HL-60 (cell line): ENCODE results near the gene TAB2.

Experiments
- DNase-seq, 2 experiments: peaks; one replicate each; pipeline ENCODE4 v3.0.0-alpha.2; 2010 to 2020; ENCODE audit warnings: low read depth in 1 of 2, low spot score in 1 of 2
- H3K27ac ChIP-seq: fragments of 250-450 bp; sonication (Bioruptor Pico); replicated peaks from 2 replicates; pipeline ENCODE4 v1.5.1; 2020; ENCODE audit warnings: mild to moderate bottlenecking, moderate library complexity
- H3K27me3 ChIP-seq: fragments of 250-450 bp; sonication (Bioruptor Pico); 2 replicates; pipeline ENCODE4 v1.5.1; 2021; ENCODE audit warnings: mild to moderate bottlenecking, moderate library complexity; ENCODE audit not compliant: insufficient read depth, poor library complexity, severe bottlenecking
- H3K4me3 ChIP-seq: replicated peaks from 2 replicates; pipeline ENCODE4 v1.5.1; 2011; ENCODE audit warnings: mild to moderate bottlenecking, control low read depth, low read length; ENCODE audit not compliant: insufficient read depth
- CTCF ChIP-seq: IDR thresholded peaks from one replicate; pipeline ENCODE4 v1.5.1; 2011; ENCODE audit warnings: low read length, control low read depth, inconsistent platforms; ENCODE audit not compliant: insufficient read depth
- GABPA ChIP-seq: IDR thresholded peaks from 2 replicates; pipeline ENCODE4 v1.6.1; 2012; ENCODE audit warnings: low read depth
- POLR2AphosphoS5 ChIP-seq: IDR thresholded peaks from 2 replicates; pipeline ENCODE4 v1.6.1; 2012; ENCODE audit warnings: low read depth
- REST ChIP-seq: IDR thresholded peaks from 2 replicates; pipeline ENCODE4 v1.6.1; 2012; ENCODE audit warnings: low read depth; ENCODE audit not compliant: insufficient replicate concordance
- SPI1 ChIP-seq: IDR thresholded peaks from 2 replicates; pipeline ENCODE4 v1.6.1; 2012; ENCODE audit warnings: low read depth, mild to moderate bottlenecking, borderline replicate concordance

Gene TAB2

GRCh38 chr6:149431905-149432775 is 114.6 kb downstream of the TAB2 start:
- Histone ChIP-seq H3K4me3 (no peak overlapping the region), H3K27me3 (no peaks in the 10 kb centered on the region), H3K27ac (no peak overlapping the region)
- no peak for TF ChIP-seq POLR2AphosphoS5
- TF ChIP-seq CTCF: peak; percentile 85
- DNase-seq: peak; percentile 65 to 86

- no peak overlapping the region for H3K4me3 ChIP-seq
- no peak for DNase-seq
- H3K27ac ChIP-seq: no peak overlapping the region
- TF ChIP-seq POLR2AphosphoS5 (no peak), CTCF (no peak), REST (no peak), SPI1 (no peak), GABPA (no peak)
- H3K27me3 ChIP-seq: no peaks in the 10 kb centered on the region
Measured at GRCh38 chr6:149433405-149433804, 115.9 kb downstream of the TAB2 start.

- Histone ChIP-seq H3K27me3 (no peaks in the 10 kb centered on the region), H3K27ac (no peak overlapping the region), H3K4me3 (no peak overlapping the region)
- no peak for TF ChIP-seq CTCF
- TF ChIP-seq REST: no peak
- no peak for TF ChIP-seq GABPA
- TF ChIP-seq POLR2AphosphoS5: no peak
- no peak for TF ChIP-seq SPI1
- no peak for DNase-seq
Measured at GRCh38 chr6:149433881-149434280, 116.4 kb downstream of the TAB2 start.
